ENCODE data around the gene C1orf53.

- TF ChIP-seq CTCF (IDR thresholded peaks at IDR 0.05) (no peak), POLR2A (IDR thresholded peaks at IDR 0.05) (no peak)
Observed at GRCh38 chr1:197859024-197859423, 43.4 kb upstream of the C1orf53 start.
